GM20431 (cell line): Measurements from ENCODE around the gene RAET1G.
"Not testable (repeated sequence)": the region's sequence is repeated elsewhere in the genome, so short reads cannot be mapped to it uniquely, and the experiment has no call there.

ENCODE experiments used
- in situ Hi-C: fragments of 300-500 bp; cut with MseI, MboI; formaldehyde crosslinking; loops from one replicate; pipeline ENCODE4 v1.15.0; 2020; ENCODE audit warnings: low sequenced_read_pairs; ENCODE audit not compliant: unreplicated experiment

Gene RAET1G

GRCh38 chr6:149899926-149900619, 22.8 kb downstream of the RAET1G start:
- in situ Hi-C loops = no loop called here

GRCh38 chr6:149899486-149899885, 23.4 kb downstream of the RAET1G start:
- in situ Hi-C loops = no loop called here

GRCh38 chr6:149898966-149899365, 24.0 kb downstream of the RAET1G start:
- in situ Hi-C loops = no loop called here

DNA sequence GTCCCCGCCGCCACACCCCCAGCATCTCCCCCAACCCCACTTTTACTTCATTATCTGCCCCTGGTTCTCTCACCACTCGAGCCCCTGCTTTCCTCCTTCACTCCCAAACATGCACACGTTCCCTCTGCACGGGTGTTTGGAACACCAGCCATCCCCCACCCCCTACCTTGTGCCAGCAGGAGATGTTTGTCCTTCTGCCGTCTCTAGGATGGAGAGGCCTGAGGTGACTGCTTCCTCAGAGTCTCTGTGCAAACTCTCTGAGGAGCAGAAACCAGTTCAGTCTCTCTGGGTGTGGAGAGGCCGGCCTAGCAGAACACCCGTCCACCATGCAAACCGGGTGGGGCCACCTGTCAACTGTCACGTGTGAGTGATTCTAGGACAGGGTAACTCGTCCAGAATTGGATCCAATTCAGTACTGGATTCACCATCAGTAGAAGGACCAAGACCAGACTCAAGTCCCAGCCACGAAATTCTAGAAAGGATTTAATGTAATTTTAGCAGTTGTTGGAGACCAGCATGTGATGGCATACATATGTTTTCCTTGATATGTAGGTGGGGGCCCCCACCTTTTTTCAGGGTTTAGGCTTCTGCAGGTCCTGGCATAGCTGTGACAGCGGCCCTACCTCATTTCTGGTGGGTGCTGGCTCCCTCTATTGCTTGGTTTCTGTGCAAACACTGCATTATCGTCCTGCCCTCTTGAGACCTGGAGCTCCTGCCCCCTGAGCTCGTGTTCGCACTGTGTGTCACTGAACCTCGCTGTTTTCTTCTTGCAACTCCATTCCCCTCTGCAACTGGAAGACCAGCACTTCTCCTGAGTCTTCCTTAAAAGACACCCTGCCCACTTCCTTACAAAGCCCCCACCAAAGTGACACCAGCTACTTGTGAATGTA, 24.8 kb downstream of the RAET1G start, which contains the start of gene RAET1E:
RAET1E (minus strand) TSS at position 259 of the 890 bp plus-strand sequence. CDS start 7,212 bp downstream, outside the sequence.
- in situ Hi-C loops = no loop called here

DNA sequence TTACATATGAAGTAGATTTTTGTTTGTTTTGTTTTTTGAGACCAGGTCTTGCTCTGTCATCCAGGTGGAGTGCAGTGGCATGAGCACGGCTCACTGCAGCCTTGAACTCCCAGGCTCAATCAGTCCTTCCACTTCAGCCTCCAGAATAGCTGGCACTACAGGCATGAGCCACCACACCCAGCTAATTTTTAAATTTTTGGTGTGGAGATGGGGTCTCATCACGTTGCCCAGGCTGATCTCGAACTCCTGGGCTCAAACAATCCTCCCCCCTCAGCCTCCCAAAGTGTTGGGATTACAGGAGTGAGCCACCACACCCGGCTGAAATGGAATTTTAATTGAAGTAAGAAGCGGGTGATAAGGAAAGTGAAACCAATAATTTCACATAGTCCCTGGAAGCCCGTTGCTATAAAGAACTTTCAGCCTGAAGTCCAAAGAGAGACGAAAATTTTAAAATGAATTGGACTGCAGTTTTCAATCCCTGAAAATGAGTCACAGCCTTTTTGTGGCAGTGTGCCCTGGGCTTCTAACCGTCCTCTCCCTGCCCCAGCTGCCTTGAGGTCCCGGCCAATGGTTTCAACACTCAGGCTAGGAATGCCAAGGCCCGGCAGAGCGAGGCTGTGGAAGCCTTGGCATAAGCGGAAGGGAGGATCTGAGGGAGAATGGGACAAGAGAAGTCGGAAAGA, 25.8 kb downstream of the RAET1G start:
- in situ Hi-C loops = no loop called here

GRCh38 chr6:149896491-149896890, 26.4 kb downstream of the RAET1G start:
- in situ Hi-C loops = no loop called here

- in situ Hi-C loops = no loop called here
These were observed 27.1 kb downstream of the RAET1G start for GRCh38 chr6:149895833-149896271.

- in situ Hi-C loops = no loop called here
These were observed 27.8 kb downstream of the RAET1G start for GRCh38 chr6:149895048-149895590.

GRCh38 chr6:149891864-149892263, 31.1 kb downstream of the RAET1G start:
- in situ Hi-C loops = not testable (repeated sequence)

GRCh38 chr6:149891259-149891658, 31.7 kb downstream of the RAET1G start:
- in situ Hi-C loops = no loop called here

GRCh38 chr6:149890629-149891045, 32.3 kb downstream of the RAET1G start:
- in situ Hi-C loops = no loop called here

GRCh38 chr6:149889326-149889725, 33.6 kb downstream of the RAET1G start:
- in situ Hi-C loops = no loop called here

DNA sequence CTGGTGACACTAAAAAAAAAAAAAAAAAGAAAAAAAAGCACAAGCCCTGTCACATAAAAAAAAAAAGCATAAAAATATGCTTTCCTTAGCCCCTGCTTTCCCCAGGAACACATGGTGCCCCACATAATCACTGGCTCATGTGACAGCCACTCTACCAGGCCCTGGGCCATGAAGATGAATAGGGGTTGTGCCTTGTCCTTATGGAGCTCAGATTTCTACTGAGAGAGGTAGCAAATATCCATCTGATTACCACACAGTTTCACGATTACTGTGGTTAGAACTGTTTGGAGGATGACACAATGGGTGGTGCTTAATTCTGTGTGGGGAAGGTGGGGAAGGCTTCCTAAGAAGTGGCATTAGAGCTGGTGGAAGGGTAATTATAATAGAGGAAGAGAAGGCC, 34.3 kb downstream of the RAET1G start:
- in situ Hi-C loops = no loop called here

DNA sequence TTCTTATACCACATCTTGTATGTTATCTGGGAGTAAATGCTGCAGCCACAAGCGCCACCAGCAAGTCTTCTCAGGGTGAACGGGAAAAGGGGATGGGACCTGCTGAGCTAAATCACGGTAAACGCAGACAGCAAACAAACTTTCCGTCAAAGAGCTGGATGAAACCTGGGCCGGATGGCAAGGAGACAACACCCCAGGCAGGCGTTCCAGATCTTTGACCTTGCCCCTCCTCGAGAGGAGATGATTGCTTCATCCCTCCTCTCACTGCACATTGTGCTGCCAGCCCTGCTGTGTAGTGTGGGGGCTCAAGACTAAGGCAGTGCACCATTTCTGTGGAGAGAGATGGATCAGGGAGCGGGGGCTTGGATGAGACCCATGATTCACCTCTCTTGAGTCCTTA, 34.8 kb downstream of the RAET1G start:
- in situ Hi-C loops = no loop called here

DNA sequence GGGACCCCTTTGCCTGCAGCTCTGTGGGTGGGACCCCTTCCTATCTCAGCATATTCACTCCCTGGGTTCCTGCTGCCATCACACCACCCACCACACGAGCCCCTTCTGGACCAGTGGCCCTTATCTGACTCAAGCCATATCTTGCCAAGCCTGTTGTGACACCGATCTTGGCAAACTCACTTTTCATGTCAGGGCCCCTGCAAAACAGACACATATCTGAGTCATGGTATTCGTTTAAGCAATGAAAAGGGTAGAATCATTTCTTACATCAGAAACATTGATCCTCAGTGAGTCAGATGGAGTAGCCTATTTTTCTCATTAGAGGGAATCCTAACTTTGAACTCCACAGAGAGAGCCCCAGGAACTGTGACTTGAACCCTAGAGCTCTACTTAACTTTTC, 35.6 kb downstream of the RAET1G start:
- in situ Hi-C loops = no loop called here

- in situ Hi-C loops = no loop called here
These were observed 37.0 kb downstream of the RAET1G start for GRCh38 chr6:149885888-149886287.

DNA sequence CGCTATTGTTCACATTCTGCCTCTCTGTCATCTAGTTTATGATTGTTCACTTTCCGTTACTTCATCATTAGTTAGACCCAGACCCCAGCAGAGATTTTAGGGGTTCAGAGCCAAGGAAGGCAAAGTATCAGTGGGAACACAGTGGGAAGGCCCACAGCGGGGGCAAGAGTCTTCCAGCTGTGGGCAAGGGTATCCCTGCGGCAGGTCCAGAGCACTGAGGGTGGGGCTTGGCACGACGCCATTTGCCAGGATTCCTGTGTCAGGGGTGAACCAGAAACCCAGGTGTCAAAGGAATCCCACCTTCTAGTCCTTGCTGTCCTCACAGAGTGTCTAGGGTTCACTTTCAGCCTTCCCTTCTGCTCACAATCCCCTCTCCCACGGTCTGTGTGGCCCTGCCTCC, 38.3 kb downstream of the RAET1G start:
- in situ Hi-C loops = no loop called here

GRCh38 chr6:149884215-149884614, 38.7 kb downstream of the RAET1G start:
- in situ Hi-C loops = no loop called here

DNA sequence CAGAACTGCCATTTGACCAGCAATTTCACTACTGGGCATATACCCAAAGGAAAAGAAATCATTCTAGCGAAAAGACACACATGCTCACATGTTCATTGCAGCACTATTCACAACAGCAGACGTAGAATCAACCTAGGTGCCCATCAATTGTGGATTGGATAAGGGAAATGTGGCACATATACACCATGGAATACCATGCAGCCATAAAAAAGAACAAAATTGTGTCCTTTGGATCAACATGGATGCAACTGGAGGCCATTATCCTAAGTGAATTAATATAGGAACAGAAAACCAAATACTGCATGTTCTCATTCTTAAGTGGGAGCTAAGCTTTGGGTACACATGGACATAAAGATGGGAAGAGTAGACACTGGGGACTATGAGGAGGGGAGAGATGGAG, 41.1 kb downstream of the RAET1G start:
- in situ Hi-C loops = no loop called here

DNA sequence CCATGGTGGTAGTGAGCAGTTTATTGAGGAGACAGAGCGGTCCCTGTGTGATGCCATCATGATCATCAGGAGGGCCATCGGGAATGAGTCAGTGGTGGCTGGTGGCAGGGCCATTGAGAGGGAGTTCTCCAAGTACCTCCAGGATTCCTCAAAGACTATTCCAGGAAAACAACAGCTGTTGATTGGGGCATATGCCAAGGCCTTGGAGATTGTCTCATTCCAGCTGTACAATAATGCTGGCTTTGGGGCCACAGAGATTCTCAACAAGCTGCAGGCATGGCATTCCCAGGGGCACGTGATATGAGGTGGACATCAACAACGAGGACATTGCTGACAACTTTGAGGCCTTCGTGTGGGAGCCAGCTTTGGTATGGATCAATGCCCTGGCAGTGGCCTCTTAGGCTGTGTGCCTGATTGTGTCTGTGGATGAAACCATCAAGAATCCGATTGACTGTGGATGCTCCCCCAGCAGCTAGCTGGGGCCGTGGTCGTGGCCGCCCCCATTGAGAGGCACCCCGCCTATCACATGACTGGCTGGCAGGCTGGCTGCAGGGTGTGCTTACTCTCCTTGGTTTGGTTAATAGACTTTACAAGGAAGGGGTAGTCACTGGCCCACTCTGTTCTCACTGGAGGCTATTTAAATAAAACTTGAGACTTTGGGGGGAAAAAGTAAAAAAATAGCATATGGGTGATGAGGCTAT, 41.7 kb downstream of the RAET1G start:
- in situ Hi-C loops = no loop called here
